ENCODE results near the gene ZMIZ1. TPM values are rescaled to one million over a fixed set of nuclear protein-coding genes. Genes with fewer than 3 reads are reported as not detected.

The ZMIZ1 gene
- total and polyA plus RNA-seq, 2 donors (not counting 1 experiment from before 2014, with no cell fraction given): 6.3 to 30.6 TPM

GRCh38 chr10:79063661-79064492 is 4.9 kb upstream of the ZMIZ1 start:
- no peaks in the 10 kb centered on the region for H3K9me3 ChIP-seq (ENCODE audit: control insufficient read depth, insufficient read depth, low read depth, low read length)
- no peaks in the 10 kb centered on the region for H4K20me1 ChIP-seq (ENCODE audit: control insufficient read depth, extremely low read depth, insufficient read depth, low read length)
- H3K9ac ChIP-seq (ENCODE audit: insufficient read depth, low read length): no peak overlapping the region
- no peak overlapping the region for H3K4me2 ChIP-seq (ENCODE audit: extremely low read depth, insufficient read depth, low read length)
- no peak overlapping the region for H2AFZ ChIP-seq (ENCODE audit: low read length)
- no peaks in the 10 kb centered on the region for H3K36me3 ChIP-seq (ENCODE audit: control insufficient read depth, insufficient read depth, low read length)
- TF ChIP-seq CTCF (conservative IDR thresholded peaks at IDR 0.05 in 1 of 2, IDR thresholded peaks at IDR 0.05 in 1 of 2; ENCODE audit: low read depth in 1 of 2, low read length in 2 of 2): no peak
- TF ChIP-seq EZH2 (IDR thresholded peaks at IDR 0.05; ENCODE audit: low read length, missing control alignments): no peak
- H3K27ac ChIP-seq (ENCODE audit: insufficient read depth, low read length): no peak overlapping the region
- H3K27me3 ChIP-seq (ENCODE audit: control insufficient read depth, insufficient read depth, low read length): peaks cover 6% of the 10 kb centered on the region
- H3K79me2 ChIP-seq (ENCODE audit: control insufficient read depth, insufficient read depth, low read length): no peaks in the 10 kb centered on the region
- H3K4me1 ChIP-seq (ENCODE audit: control insufficient read depth, extremely low read depth, insufficient read depth, low read length): peaks cover 3% of the 10 kb centered on the region
- DNase-seq (ENCODE audit: low read depth in 2 of 2): no peak
- no peak overlapping the region for H3K4me3 ChIP-seq (replicated peaks in 1 of 4; ENCODE audit: control extremely low read depth in 1 of 4, insufficient read depth in 1 of 4, low read depth in 3 of 4, low read length in 4 of 4)

- TF ChIP-seq EZH2 (IDR thresholded peaks at IDR 0.05; ENCODE audit: low read length, missing control alignments) (no peak), CTCF (conservative IDR thresholded peaks at IDR 0.05 in 1 of 2, IDR thresholded peaks at IDR 0.05 in 1 of 2; ENCODE audit: low read depth in 1 of 2, low read length in 2 of 2) (no peak)
- no peak for DNase-seq (ENCODE audit: low read depth in 2 of 2)
- H3K4me1 ChIP-seq (ENCODE audit: control insufficient read depth, extremely low read depth, insufficient read depth, low read length): peaks cover 3% of the 10 kb centered on the region
- H3K9me3 ChIP-seq (ENCODE audit: control insufficient read depth, insufficient read depth, low read depth, low read length): no peaks in the 10 kb centered on the region
- H3K36me3 ChIP-seq (ENCODE audit: control insufficient read depth, insufficient read depth, low read length): no peaks in the 10 kb centered on the region
- H3K27me3 ChIP-seq (ENCODE audit: control insufficient read depth, insufficient read depth, low read length): peaks cover 6% of the 10 kb centered on the region
- no peak overlapping the region for H3K4me2 ChIP-seq (ENCODE audit: extremely low read depth, insufficient read depth, low read length)
- no peak overlapping the region for H2AFZ ChIP-seq (ENCODE audit: low read length)
- no peak overlapping the region for H3K9ac ChIP-seq (ENCODE audit: insufficient read depth, low read length)
- no peak overlapping the region for H3K27ac ChIP-seq (ENCODE audit: insufficient read depth, low read length)
- H3K4me3 ChIP-seq (replicated peaks in 1 of 4; ENCODE audit: control extremely low read depth in 1 of 4, insufficient read depth in 1 of 4, low read depth in 3 of 4, low read length in 4 of 4): no peak overlapping the region
- H3K79me2 ChIP-seq (ENCODE audit: control insufficient read depth, insufficient read depth, low read length): peaks cover 11% of the 10 kb centered on the region
- H4K20me1 ChIP-seq (ENCODE audit: control insufficient read depth, extremely low read depth, insufficient read depth, low read length): no peaks in the 10 kb centered on the region
Observed at GRCh38 chr10:79065091-79065551, 3.6 kb upstream of the ZMIZ1 start.

- Histone ChIP-seq H3K9ac (ENCODE audit: insufficient read depth, low read length) (no peak overlapping the region), H3K79me2 (ENCODE audit: control insufficient read depth, insufficient read depth, low read length) (peaks cover 18% of the 10 kb centered on the region), H3K4me1 (ENCODE audit: control insufficient read depth, extremely low read depth, insufficient read depth, low read length) (peaks cover 3% of the 10 kb centered on the region), H3K27me3 (ENCODE audit: control insufficient read depth, insufficient read depth, low read length) (no peaks in the 10 kb centered on the region), H3K27ac (ENCODE audit: insufficient read depth, low read length) (no peak overlapping the region), H3K9me3 (ENCODE audit: control insufficient read depth, insufficient read depth, low read depth, low read length) (no peaks in the 10 kb centered on the region), H4K20me1 (ENCODE audit: control insufficient read depth, extremely low read depth, insufficient read depth, low read length) (no peaks in the 10 kb centered on the region), H3K4me2 (ENCODE audit: extremely low read depth, insufficient read depth, low read length) (no peak overlapping the region), H2AFZ (ENCODE audit: low read length) (no peak overlapping the region), H3K36me3 (ENCODE audit: control insufficient read depth, insufficient read depth, low read length) (no peaks in the 10 kb centered on the region), H3K4me3 (replicated peaks in 1 of 4; ENCODE audit: control extremely low read depth in 1 of 4, insufficient read depth in 1 of 4, low read depth in 3 of 4, low read length in 4 of 4) (no peak overlapping the region)
- DNase-seq (ENCODE audit: low read depth in 2 of 2): no peak
- TF ChIP-seq EZH2 (IDR thresholded peaks at IDR 0.05; ENCODE audit: low read length, missing control alignments): no peak
- TF ChIP-seq CTCF (conservative IDR thresholded peaks at IDR 0.05 in 1 of 2, IDR thresholded peaks at IDR 0.05 in 1 of 2; ENCODE audit: low read depth in 1 of 2, low read length in 2 of 2): no peak
Observed at GRCh38 chr10:79065853-79066252, 2.9 kb upstream of the ZMIZ1 start.

All from fibroblast of lung (primary cell).